Dermis microvascular lymphatic vessel endothelial cell (primary cell): Measurements from ENCODE around the gene BCL2A1. TPM values are rescaled to one million over a fixed set of nuclear protein-coding genes. Genes with fewer than 3 reads are reported as not detected.
A peak's percentile ranks its signal among the peaks of the same experiment; 100 is the strongest.
"Not testable (repeated sequence)": the region's sequence is repeated elsewhere in the genome, so short reads cannot be mapped to it uniquely, and the experiment has no call there.

Source experiments
- DNase-seq, 2 donors: peaks; one replicate each; pipeline versions ENCODE4 v3.0.0 to v3.0.0-alpha.2; 2010; ENCODE audit warnings: low read depth in 2 of 2
- total RNA-seq: library from RNA; depleted of rRNA; stranded (reverse); fragments of >200 nt; gene quantifications from 2 replicates; pipeline ENCODE4 v1.2.1, GENCODE V29; 2014

Gene BCL2A1
- total RNA-seq, 1 donor from 2014 or later, result 0.13 TPM

- no peak for DNase-seq
Observed at GRCh38 chr15:79960502-79961212, 10.3 kb downstream of the BCL2A1 start.

GRCh38 chr15:79957741-79958140 is 13.3 kb downstream of the BCL2A1 start:
- no peak for DNase-seq

- DNase-seq, result no peak
Observed at GRCh38 chr15:79956354-79956939, 14.5 kb downstream of the BCL2A1 start.

- DNase-seq, result no peak
Observed at GRCh38 chr15:79954661-79955060, 16.3 kb downstream of the BCL2A1 start.

- DNase-seq, result peak; percentile 7 to 10
Observed at GRCh38 chr15:79953951-79954444, 17.0 kb downstream of the BCL2A1 start.

GRCh38 chr15:79952329-79952728 is 18.7 kb downstream of the BCL2A1 start:
- no peak for DNase-seq

GRCh38 chr15:79950247-79950646 is 20.7 kb downstream of the BCL2A1 start:
- DNase-seq, result no peak

- DNase-seq, result no peak
Observed at GRCh38 chr15:79948761-79949160, 22.2 kb downstream of the BCL2A1 start.

GRCh38 chr15:79948095-79948695 is 22.8 kb downstream of the BCL2A1 start:
- no peak for DNase-seq

- no peak for DNase-seq
Observed at GRCh38 chr15:79947009-79947408, 24.0 kb downstream of the BCL2A1 start.

- no peak for DNase-seq
Observed at GRCh38 chr15:79944622-79945021, 26.4 kb downstream of the BCL2A1 start.

GRCh38 chr15:79943820-79944219 is 27.2 kb downstream of the BCL2A1 start:
- no peak for DNase-seq

GRCh38 chr15:79942741-79943481 is 28.1 kb downstream of the BCL2A1 start:
- DNase-seq, result no peak

GRCh38 chr15:79939399-79939798 is 31.6 kb downstream of the BCL2A1 start:
- DNase-seq, result no peak

- no peak for DNase-seq
Observed at GRCh38 chr15:79938143-79938542, 32.9 kb downstream of the BCL2A1 start.

- not testable (repeated sequence) for DNase-seq
Observed at GRCh38 chr15:79935556-79936201, 35.3 kb downstream of the BCL2A1 start.

- no peak for DNase-seq
Observed at GRCh38 chr15:79933231-79933630, 37.8 kb downstream of the BCL2A1 start.

- DNase-seq, result no peak
Observed at GRCh38 chr15:79932447-79932846, 38.5 kb downstream of the BCL2A1 start.

- no peak for DNase-seq
Observed at GRCh38 chr15:79930516-79930915, 40.5 kb downstream of the BCL2A1 start.

GRCh38 chr15:79929412-79929811 is 41.6 kb downstream of the BCL2A1 start:
- DNase-seq, result no peak

- DNase-seq, result not testable (repeated sequence)
Observed at GRCh38 chr15:79926116-79926515, 44.9 kb downstream of the BCL2A1 start.

GRCh38 chr15:79924379-79924778 is 46.6 kb downstream of the BCL2A1 start:
- no peak for DNase-seq
